Measurements from ENCODE around the gene ATP10B. TPM values are rescaled to one million over a fixed set of nuclear protein-coding genes. Genes with fewer than 3 reads are reported as not detected.
"Not testable (repeated sequence)": the region's sequence is repeated elsewhere in the genome, so short reads cannot be mapped to it uniquely, and the experiment has no call there.

Gene ATP10B
- not detected in 3 replicates for total RNA-seq
- long read RNA-seq = 0 reads

DNA sequence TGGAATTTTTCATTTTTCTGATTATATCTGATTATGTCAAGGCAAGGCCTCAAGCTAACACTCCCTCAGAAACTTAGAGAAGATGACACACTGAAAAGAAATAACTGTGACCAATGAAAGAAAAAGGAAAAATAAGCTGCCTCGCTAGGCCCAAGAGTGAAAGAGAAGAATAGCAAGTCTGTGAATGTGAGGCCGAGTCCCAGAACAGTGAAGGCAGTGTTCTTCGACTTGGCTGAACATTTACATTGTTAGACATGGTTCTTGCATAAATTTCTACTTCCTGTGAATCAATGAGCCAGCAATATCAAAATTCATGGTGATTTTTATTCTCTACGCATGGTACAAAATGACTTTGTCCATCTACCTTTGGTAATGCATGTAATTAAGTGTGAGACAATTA is at the start of gene ATP10B:
Gene ATP10B (minus strand): TSS at position 163 of the 400 bp plus-strand sequence. CDS start 164,137 bp downstream, outside the sequence.
- TF ChIP-seq, protein P1, sequence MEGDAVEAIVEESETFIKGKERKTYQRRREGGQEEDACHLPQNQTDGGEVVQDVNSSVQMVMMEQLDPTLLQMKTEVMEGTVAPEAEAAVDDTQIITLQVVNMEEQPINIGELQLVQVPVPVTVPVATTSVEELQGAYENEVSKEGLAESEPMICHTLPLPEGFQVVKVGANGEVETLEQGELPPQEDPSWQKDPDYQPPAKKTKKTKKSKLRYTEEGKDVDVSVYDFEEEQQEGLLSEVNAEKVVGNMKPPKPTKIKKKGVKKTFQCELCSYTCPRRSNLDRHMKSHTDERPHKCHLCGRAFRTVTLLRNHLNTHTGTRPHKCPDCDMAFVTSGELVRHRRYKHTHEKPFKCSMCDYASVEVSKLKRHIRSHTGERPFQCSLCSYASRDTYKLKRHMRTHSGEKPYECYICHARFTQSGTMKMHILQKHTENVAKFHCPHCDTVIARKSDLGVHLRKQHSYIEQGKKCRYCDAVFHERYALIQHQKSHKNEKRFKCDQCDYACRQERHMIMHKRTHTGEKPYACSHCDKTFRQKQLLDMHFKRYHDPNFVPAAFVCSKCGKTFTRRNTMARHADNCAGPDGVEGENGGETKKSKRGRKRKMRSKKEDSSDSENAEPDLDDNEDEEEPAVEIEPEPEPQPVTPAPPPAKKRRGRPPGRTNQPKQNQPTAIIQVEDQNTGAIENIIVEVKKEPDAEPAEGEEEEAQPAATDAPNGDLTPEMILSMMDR (IDR thresholded peaks at IDR 0.05) = no peak
- Mint-ChIP-seq H3K9me3 (ENCODE audit: low read depth) (no peaks in the 10 kb centered on the region), H3K27me3 (ENCODE audit: low read depth) (no peaks in the 10 kb centered on the region), H3K36me3 (ENCODE audit: low read depth) (no peaks in the 10 kb centered on the region), H3K4me3 (ENCODE audit: unreplicated experiment) (no peak within 1 kb of the TSS), H3K27ac (ENCODE audit: unreplicated experiment) (no peak within 1 kb of the TSS), H3K4me1 (ENCODE audit: low read depth) (no peaks in the 10 kb centered on the region)
- no peak for DNase-seq (ENCODE audit: low spot score)

- Mint-ChIP-seq H3K9me3 (ENCODE audit: low read depth) (peaks cover 10% of the 10 kb centered on the region), H3K27ac (ENCODE audit: unreplicated experiment) (no peak overlapping the region), H3K27me3 (ENCODE audit: low read depth) (peaks cover 2% of the 10 kb centered on the region), H3K36me3 (ENCODE audit: low read depth) (no peaks in the 10 kb centered on the region), H3K4me1 (ENCODE audit: low read depth) (no peaks in the 10 kb centered on the region), H3K4me3 (ENCODE audit: unreplicated experiment) (no peak overlapping the region)
- TF ChIP-seq, protein P1 (IDR thresholded peaks at IDR 0.05) = no peak
- DNase-seq (ENCODE audit: low spot score) = no peak
These were observed 49.6 kb upstream of the ATP10B start for GRCh38 chr5:160901656-160902055.

- Mint-ChIP-seq H3K36me3 (ENCODE audit: low read depth) (no peaks in the 10 kb centered on the region), H3K27me3 (ENCODE audit: low read depth) (peaks cover under 1% of the 10 kb centered on the region), H3K4me3 (ENCODE audit: unreplicated experiment) (no peak overlapping the region), H3K4me1 (ENCODE audit: low read depth) (no peaks in the 10 kb centered on the region), H3K27ac (ENCODE audit: unreplicated experiment) (no peak overlapping the region), H3K9me3 (ENCODE audit: low read depth) (peaks cover 19% of the 10 kb centered on the region)
- no peak for DNase-seq (ENCODE audit: low spot score)
- TF ChIP-seq, protein P1 (IDR thresholded peaks at IDR 0.05) = no peak
These were observed 47.7 kb upstream of the ATP10B start for GRCh38 chr5:160899735-160900134.

- peaks cover 27% of the 10 kb centered on the region for H3K9me3 Mint-ChIP-seq (ENCODE audit: low read depth)
- not testable (repeated sequence) for H3K4me3 Mint-ChIP-seq (ENCODE audit: unreplicated experiment); H3K27ac Mint-ChIP-seq (ENCODE audit: unreplicated experiment); H3K36me3 Mint-ChIP-seq (ENCODE audit: low read depth); H3K27me3 Mint-ChIP-seq (ENCODE audit: low read depth); H3K4me1 Mint-ChIP-seq (ENCODE audit: low read depth); DNase-seq (ENCODE audit: low spot score)
These were observed 41.4 kb upstream of the ATP10B start for GRCh38 chr5:160893180-160893964.

DNA sequence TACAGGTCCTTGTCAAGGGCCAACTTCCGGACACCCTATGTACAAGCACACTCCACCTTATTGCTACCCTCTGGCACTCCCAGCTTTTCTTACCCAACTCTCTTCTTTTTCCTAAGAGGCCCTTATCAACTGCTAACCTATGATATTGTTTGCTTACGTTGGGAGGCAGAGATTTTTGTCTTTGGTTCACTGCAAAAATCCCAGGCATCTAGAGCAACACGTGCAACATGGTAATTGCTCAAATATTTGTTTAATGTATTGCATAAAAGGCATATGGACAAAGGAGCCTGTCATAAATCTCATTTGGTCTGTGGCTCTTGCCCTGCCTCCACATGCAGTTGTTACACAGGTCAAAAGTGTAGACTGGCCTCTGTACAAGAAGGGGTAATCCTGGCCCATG is 35.8 kb upstream of the ATP10B start:
- no peaks in the 10 kb centered on the region for H3K36me3 Mint-ChIP-seq (ENCODE audit: low read depth)
- no peaks in the 10 kb centered on the region for H3K4me1 Mint-ChIP-seq (ENCODE audit: low read depth)
- no peak for DNase-seq (ENCODE audit: low spot score)
- peaks cover 3% of the 10 kb centered on the region for H3K27me3 Mint-ChIP-seq (ENCODE audit: low read depth)
- TF ChIP-seq, protein P1 (IDR thresholded peaks at IDR 0.05) = no peak
- no peak overlapping the region for H3K4me3 Mint-ChIP-seq (ENCODE audit: unreplicated experiment)
- H3K27ac Mint-ChIP-seq (ENCODE audit: unreplicated experiment) = no peak overlapping the region
- H3K9me3 Mint-ChIP-seq (ENCODE audit: low read depth) = peaks cover 6% of the 10 kb centered on the region

DNA sequence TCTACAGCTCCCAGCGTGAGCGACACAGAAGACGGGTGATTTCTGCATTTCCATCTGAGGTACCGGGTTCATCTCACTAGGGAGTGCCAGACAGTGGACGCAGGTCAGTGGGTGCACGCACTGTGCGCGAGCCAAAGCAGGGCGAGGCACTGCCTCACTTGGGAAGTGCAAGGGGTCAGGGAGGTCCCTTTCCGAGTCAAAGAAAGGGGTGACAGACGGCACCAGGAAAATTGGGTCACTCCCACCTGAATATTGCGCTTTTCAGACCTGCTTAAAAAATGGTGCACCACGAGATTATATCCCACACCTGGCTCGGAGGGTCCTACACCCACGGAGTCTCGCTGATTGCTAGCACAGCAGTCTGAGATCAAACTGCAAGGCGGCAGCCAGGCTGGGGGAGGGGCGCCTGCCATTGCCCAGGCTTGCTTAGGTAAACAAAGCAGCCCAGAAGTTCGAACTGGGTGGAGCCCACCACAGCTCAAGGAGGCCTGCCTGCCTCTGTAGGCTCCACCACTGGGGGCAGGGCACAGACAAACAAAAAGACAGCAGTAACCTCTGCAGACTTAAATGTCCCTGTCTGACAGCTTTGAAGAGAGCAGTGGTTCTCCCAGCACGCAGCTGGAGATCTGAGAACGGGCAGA is 21.7 kb upstream of the ATP10B start:
- H3K27ac Mint-ChIP-seq (ENCODE audit: unreplicated experiment); DNase-seq (ENCODE audit: low spot score); H3K4me1 Mint-ChIP-seq (ENCODE audit: low read depth); H3K4me3 Mint-ChIP-seq (ENCODE audit: unreplicated experiment); H3K9me3 Mint-ChIP-seq (ENCODE audit: low read depth); H3K36me3 Mint-ChIP-seq (ENCODE audit: low read depth); H3K27me3 Mint-ChIP-seq (ENCODE audit: low read depth): not testable (repeated sequence)

All from chondrocyte (in vitro differentiated cells).